ENCODE results near the gene LAMA2. TPM values are rescaled to one million over a fixed set of nuclear protein-coding genes. Genes with fewer than 3 reads are reported as not detected.

LAMA2 gene
- total RNA-seq, 2 donors from 2014 or later, result 0.93 to 2.0 TPM

DNA sequence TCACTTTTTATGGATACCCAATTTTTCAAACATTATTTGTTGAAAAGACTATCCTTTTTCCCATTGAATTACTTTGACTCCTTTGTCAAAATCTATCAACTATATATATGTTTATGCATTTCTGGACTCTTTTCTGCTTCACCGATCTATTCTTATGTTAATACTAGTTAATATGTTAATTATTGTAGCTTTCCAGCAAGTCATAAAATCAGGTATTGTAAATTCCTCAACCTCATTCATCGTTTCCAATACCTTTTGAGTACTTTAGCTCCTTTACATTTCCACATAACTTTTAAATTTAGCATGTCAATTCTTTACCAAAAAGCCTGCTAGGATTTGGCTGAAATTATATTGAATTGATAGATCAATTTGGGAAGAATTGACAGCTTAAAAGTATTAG is 419.7 kb downstream of the LAMA2 start:
- DNase-seq (ENCODE audit: low spot score in 2 of 2) (no peak), ATAC-seq (no peak)
- H3K9me3 Mint-ChIP-seq, result no peaks in the 10 kb centered on the region
- H3K36me3 Mint-ChIP-seq, result no peaks in the 10 kb centered on the region
- H3K27ac Mint-ChIP-seq, result no peak overlapping the region

DNA sequence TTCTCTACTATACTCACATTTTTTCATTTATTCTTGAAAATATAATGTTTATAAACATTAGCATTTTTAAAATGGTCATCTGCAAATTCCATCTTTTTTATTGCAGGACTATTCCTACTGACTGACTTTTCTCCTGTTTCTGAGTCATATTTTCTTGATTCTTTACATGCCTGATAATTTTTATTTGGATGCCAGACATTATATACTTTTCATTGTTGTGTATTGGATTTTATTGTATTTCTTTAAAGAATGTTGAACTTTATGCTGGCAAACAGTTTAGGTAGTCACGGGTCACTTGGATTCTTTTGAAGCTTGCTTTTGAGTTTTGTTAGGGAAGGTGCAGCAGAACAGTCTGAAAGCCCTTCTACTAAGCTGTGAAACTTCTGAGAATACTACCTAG is 423.9 kb downstream of the LAMA2 start:
- no peak for ATAC-seq
- no peak overlapping the region for H3K27ac Mint-ChIP-seq
- H3K36me3 Mint-ChIP-seq, result no peaks in the 10 kb centered on the region
- H3K9me3 Mint-ChIP-seq, result no peaks in the 10 kb centered on the region
- no peak for DNase-seq (ENCODE audit: low spot score in 2 of 2)

DNA sequence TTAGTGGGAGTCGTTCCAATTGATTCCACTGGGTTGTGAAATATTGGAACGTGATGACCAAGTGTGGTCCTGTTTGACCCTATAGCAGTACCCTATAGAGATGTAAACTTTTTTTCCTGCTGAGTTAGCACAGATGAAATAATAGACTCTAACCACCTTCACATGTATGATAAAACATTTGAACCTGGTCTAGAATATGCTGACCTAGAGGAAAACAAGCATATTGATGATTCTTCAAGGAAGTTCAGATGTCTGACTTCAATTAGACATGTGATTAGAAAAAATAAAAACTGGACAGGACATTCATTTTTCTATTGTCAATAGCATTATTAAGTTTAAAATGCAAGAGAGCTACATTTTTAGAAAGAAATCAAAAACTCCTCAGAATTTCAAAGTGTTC is 424.9 kb downstream of the LAMA2 start:
- DNase-seq (ENCODE audit: low spot score in 2 of 2), result no peak
- no peak for ATAC-seq
- H3K9me3 Mint-ChIP-seq, result no peaks in the 10 kb centered on the region
- H3K36me3 Mint-ChIP-seq, result no peaks in the 10 kb centered on the region
- H3K27ac Mint-ChIP-seq, result no peak overlapping the region

DNA sequence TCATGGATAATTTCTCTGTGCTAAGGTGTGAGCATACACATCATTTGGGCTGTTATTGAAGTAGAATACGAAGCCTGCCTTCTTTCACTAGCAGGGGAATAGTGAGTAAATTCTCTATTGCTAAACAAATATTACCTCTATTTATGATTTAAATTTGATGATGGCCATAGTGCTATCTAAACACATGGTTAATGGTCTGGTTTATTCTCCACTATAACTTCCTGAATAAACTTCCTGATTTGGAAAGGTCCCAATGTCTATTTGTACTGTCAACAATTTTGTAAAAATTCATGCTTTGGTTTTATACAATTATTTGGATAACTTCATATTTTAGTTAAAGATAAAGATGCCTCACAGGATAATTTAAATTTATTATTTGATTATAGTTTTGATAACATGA is 426.2 kb downstream of the LAMA2 start:
- ATAC-seq, result no peak
- no peak overlapping the region for H3K27ac Mint-ChIP-seq
- no peaks in the 10 kb centered on the region for H3K36me3 Mint-ChIP-seq
- DNase-seq (ENCODE audit: low spot score in 2 of 2), result no peak
- no peaks in the 10 kb centered on the region for H3K9me3 Mint-ChIP-seq

DNA sequence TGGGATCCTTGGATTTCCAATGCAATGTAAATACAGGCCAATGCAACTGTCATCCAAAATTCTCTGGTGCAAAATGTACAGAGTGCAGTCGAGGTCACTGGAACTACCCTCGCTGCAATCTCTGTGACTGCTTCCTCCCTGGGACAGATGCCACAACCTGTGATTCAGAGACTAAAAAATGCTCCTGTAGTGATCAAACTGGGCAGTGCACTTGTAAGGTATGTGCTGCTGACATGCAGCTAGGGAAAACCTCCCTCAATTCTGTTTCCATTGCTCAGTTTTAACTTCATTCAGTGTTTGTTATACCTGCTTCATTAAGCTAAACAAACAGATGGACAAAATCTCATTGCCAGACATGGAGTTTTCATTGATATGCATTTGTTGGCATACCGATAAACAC is 429.9 kb downstream of the LAMA2 start:
- Mint-ChIP-seq H3K27ac (no peak overlapping the region), H3K36me3 (no peaks in the 10 kb centered on the region)
- ATAC-seq, result no peak

DNA sequence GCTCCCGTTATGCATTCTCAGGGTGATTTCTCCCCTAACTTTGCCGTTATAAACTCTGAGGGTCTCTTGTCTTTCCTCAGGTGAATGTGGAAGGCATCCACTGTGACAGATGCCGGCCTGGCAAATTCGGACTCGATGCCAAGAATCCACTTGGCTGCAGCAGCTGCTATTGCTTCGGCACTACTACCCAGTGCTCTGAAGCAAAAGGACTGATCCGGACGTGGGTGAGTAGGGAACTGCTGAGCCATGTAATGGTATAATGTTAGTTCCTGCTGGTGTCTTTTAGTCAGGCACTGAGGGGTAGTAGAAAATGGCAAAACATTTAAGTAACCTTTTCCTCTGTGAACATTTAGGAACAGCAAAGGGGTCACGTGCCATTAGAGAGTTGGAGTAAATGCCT is 431.6 kb downstream of the LAMA2 start:
- no peak for DNase-seq (ENCODE audit: low spot score in 2 of 2)
- H3K36me3 Mint-ChIP-seq, result no peaks in the 10 kb centered on the region
- no peaks in the 10 kb centered on the region for H3K9me3 Mint-ChIP-seq
- no peak overlapping the region for H3K27ac Mint-ChIP-seq
- ATAC-seq, result no peak

More for the DNA sequence above, 429.9 kb downstream of the LAMA2 start:
- no peak for DNase-seq (ENCODE audit: low spot score in 2 of 2)
- H3K9me3 Mint-ChIP-seq, result no peaks in the 10 kb centered on the region

DNA sequence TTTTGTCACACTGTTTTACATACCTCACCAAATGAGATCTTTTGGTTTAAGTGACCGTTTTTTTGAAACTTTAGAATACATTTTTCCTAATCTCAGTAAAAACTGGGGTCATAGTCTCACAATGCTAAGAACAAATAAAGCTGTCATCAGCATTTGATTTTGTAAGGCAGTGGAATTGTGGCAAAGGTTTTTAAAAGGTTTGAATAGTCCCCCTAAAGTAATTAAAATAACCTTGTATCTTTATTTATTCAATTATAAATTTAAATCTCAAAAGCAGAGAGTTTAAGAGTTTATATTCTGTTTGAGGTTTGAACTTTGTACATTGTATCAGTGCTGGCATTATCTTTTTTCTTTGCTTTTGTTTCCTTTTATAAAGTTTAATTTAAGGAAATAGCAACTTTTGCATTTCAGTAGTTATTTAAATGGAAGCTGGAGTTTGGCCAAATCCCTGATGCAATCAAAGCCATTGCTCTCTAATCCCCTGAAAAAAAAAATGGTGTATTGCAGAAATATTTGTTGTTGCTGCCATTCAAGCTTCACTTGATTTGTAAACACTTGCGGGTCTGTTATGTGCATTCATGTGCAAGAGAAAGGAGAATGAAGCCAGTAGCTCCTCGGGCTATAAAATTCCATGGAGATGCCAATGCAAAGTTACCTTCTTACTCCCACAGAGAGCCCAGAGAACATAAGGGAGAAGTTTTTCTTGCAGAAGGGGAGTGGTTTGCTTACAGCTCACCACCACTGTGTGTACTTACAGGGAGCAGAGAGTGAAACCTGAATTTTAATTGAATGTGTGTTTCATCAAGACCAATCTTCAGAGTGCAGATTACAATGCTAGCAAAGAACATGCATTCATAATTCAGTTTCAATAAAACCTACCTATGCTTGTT is 435.2 kb downstream of the LAMA2 start:
- DNase-seq (ENCODE audit: low spot score in 2 of 2), result no peak
- Mint-ChIP-seq H3K36me3 (no peaks in the 10 kb centered on the region), H3K27ac (no peak overlapping the region), H3K9me3 (no peaks in the 10 kb centered on the region)
- ATAC-seq, result no peak

DNA sequence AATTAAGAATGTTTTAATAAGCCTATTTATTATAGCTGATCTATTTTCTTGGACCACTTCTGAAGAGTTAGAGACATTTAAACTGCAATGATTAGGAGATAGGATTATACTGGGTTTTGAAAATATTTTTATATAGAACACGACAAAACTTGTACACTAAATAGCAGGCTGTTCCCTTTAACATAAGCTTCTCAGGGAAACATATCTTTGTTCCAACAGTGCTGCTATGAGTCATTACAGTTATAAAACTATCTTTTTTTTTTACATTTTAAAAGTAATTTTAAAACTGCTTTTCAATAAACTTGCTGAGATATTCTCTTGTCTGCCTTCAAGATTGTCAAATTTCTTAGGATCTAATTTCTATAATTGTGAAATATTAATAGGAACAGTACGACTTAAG is 438.0 kb downstream of the LAMA2 start:
- no peaks in the 10 kb centered on the region for H3K36me3 Mint-ChIP-seq
- no peak overlapping the region for H3K27ac Mint-ChIP-seq
- ATAC-seq, result no peak

DNA sequence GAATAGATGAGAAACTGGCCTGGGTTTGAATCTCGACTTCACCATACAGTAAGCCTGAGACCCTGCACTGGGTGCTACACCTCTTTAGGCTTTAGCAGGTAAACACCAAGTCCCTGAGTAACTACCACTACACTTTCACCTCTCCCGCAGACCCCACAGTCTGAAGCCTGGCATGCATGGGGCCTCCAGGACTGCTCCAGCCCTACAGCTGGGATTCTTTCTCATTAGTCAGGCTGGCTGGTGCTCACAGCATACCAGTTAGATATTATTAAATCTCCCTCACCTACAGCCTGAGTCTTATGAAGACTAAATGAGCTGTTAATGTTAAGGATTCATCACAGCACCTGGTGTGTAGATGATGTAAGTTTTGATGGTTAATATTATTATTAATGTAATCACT is 438.4 kb downstream of the LAMA2 start:
- H3K36me3 Mint-ChIP-seq, result no peaks in the 10 kb centered on the region
- no peaks in the 10 kb centered on the region for H3K9me3 Mint-ChIP-seq
- H3K27ac Mint-ChIP-seq, result no peak overlapping the region
- DNase-seq (ENCODE audit: low spot score in 2 of 2), result no peak
- ATAC-seq, result no peak

More for the DNA sequence above, 438.0 kb downstream of the LAMA2 start:
- no peaks in the 10 kb centered on the region for H3K9me3 Mint-ChIP-seq
- no peak for DNase-seq (ENCODE audit: low spot score in 2 of 2)

DNA sequence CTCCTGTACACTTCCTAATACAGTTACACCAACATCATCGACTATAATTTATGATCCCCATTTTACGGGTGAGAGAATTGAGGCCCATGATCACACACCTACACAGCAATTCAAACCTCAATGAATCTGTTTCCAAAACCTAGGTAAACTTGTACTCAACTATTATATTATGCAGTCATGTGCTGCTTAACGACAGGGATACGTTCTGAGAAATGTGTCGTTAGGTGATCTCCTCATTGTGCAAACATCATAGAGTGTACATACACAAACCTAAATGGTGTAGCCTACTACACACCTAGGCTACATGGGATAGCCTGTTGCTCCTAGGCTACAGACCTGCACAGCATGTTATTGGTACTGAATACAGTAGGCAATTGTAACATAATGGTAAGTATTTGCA is 441.4 kb downstream of the LAMA2 start:
- Mint-ChIP-seq H3K36me3 (no peaks in the 10 kb centered on the region), H3K27ac (no peak overlapping the region), H3K9me3 (no peaks in the 10 kb centered on the region)
- DNase-seq (ENCODE audit: low spot score in 2 of 2), result no peak
- no peak for ATAC-seq

DNA sequence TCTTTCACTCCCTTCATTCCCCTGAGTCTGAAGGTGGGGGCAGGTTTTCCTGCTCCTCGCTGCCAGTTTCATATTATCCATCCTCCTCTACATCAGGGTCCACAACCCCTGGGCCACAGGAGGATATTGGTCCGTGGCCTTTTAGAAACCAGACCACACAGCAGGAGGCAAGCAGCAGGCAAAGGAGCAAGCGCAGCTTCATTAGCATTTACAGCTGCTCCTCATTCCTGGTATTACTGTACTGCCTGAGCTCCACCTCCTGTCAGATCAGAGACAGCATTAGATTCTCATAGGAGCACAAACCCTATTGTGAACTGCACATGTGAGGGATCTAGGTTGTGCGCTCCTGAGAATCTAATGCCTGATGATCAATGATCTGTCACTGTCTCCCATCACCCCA is 446.7 kb downstream of the LAMA2 start:
- Mint-ChIP-seq H3K9me3 (no peaks in the 10 kb centered on the region), H3K27ac (no peak overlapping the region), H3K36me3 (no peaks in the 10 kb centered on the region)
- no peak for ATAC-seq
- no peak for DNase-seq (ENCODE audit: low spot score in 2 of 2)

DNA sequence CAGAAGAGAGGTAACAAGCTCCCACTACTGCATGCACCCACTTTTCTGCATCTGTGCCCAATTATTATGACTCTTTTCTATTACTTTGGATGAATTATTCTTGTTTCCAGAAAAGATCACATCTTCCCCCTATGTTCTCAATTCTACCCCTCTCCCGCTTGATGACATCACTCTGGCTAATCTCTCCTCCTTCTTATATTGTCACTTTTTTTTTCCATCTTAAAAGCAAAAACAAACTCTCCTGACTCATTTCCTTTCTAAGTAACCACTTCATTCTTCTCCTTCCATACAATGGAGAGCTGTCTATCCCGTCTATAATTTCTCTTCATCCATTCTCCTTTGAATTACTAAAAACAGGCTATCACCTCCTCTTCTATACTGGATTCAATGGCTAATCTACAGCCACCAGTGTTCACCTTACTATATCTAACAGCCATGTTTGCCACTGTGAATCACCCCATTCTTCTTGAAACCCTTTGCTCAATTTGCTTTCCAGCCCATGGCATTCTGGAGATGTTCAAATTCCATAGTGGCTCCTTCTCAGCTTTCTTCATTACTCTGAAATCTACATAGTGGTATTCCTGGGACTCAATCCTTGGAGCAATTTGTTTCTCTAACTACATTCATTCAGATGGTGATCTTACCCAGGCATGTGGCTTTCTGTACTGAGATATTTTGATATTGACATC is 448.7 kb downstream of the LAMA2 start:
- no peak overlapping the region for H3K27ac Mint-ChIP-seq
- H3K36me3 Mint-ChIP-seq, result no peaks in the 10 kb centered on the region
- ATAC-seq, result no peak
- H3K9me3 Mint-ChIP-seq, result no peaks in the 10 kb centered on the region
- DNase-seq (ENCODE audit: low spot score in 2 of 2), result no peak

DNA sequence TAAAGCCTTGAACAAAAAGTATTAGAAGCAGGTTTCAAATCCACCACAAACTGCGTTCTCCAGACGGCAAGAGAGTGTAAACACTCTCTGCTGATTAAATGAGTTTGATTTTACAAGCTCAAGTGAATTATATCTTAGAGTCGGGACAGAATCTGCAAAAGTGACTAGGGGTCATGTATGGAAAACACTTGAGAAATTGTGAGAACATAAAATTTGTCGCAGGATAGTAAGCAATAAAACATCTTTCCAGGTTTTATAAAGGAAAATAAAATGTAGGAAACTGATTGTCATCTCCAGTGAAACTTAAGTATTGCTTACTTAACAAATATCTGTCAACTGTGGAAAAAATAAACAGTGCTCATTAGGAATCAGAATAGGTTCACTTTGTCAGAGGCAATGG is 452.9 kb downstream of the LAMA2 start:
- Mint-ChIP-seq H3K27ac (no peak overlapping the region), H3K9me3 (peaks cover 0 to 5% of the 10 kb centered on the region in 2 donors), H3K36me3 (no peaks in the 10 kb centered on the region)
- ATAC-seq (no peak), DNase-seq (ENCODE audit: low spot score in 2 of 2) (no peak)

DNA sequence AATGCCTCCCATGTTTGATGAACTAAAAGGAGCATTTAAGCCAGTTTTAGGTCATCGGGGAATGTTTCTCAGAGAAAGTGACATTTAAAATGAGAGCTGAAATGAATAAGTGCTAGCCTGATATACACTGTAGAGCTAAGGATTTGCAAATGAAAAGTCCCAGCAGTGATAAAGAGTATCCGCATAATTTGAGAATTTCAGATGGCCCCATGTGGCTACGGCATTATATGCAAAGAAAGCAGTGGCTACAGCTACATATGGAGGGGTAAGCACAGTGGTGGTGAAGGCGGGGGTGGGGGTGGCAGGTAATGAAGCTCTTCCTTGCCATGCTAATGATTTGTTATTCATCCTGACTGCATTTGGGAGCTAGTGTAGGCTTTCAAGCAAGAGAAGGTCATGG is 455.7 kb downstream of the LAMA2 start:
- peak in 1 of 2 donors; percentile 26 for ATAC-seq
- DNase-seq (ENCODE audit: low spot score in 2 of 2), result no peak
- Mint-ChIP-seq H3K9me3 (peaks cover 0 to 5% of the 10 kb centered on the region in 2 donors), H3K36me3 (no peaks in the 10 kb centered on the region), H3K27ac (no peak overlapping the region)

DNA sequence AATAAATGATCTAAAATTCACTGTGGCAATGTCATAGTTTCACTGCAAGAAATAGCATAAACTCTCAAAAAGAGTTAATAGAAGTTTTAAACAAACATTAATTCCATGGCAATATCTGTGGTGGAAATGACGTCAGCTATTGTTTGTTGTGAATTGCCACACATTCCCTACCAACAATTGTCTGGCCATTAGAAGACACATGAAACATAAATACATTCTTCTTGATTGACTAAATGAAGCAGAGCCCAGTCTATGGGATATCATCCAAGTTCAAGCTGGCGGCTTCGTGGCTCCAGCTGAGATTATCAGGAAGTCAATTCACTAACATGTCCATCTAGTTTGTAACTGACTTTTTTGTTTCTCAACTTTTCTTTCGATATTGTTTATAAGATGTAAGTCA is 458.0 kb downstream of the LAMA2 start:
- no peak for ATAC-seq
- DNase-seq (ENCODE audit: low spot score in 2 of 2), result no peak
- Mint-ChIP-seq H3K9me3 (peaks cover 0 to 5% of the 10 kb centered on the region in 2 donors), H3K36me3 (no peaks in the 10 kb centered on the region), H3K27ac (no peak overlapping the region)

DNA sequence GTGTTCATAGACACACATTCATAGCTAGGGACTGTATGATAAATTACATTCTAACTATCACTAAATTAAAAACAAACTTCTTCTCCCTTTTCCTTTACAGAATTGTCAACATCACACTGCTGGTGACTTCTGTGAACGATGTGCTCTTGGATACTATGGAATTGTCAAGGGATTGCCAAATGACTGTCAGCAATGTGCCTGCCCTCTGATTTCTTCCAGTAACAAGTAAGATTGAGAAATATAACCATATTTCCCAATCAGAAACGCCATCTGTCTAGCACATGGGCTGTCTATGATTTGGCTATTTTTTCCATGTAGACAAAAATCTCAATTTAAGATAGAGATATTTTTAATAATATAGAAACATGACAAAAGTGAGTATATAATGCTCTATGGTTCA is 459.3 kb downstream of the LAMA2 start:
- no peaks in the 10 kb centered on the region for H3K36me3 Mint-ChIP-seq
- no peak for DNase-seq (ENCODE audit: low spot score in 2 of 2)
- H3K27ac Mint-ChIP-seq, result no peak overlapping the region
- no peak for ATAC-seq
- H3K9me3 Mint-ChIP-seq, result peaks cover 0 to 5% of the 10 kb centered on the region in 2 donors

DNA sequence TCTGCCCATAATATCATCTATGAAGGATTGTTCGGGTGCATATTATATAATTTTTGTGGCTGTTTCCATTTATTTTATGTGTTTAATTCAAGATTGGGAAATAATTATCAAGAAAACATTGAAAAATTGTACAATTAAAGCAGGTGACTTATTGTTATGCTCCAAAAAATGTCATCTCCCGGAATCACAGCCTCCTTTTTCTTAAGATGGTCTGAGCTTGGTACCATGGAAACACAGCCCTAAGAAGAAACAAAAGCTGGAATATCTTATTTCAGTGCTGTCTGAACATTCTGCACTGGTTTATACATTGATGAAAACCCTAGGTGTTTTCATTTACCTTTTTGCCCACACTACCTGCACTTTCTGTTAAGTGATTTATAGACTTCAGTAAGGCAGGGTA is 459.9 kb downstream of the LAMA2 start:
- H3K36me3 Mint-ChIP-seq, result no peaks in the 10 kb centered on the region
- ATAC-seq (no peak), DNase-seq (ENCODE audit: low spot score in 2 of 2) (no peak)
- peaks cover 0 to 5% of the 10 kb centered on the region in 2 donors for H3K9me3 Mint-ChIP-seq
- H3K27ac Mint-ChIP-seq, result no peak overlapping the region

DNA sequence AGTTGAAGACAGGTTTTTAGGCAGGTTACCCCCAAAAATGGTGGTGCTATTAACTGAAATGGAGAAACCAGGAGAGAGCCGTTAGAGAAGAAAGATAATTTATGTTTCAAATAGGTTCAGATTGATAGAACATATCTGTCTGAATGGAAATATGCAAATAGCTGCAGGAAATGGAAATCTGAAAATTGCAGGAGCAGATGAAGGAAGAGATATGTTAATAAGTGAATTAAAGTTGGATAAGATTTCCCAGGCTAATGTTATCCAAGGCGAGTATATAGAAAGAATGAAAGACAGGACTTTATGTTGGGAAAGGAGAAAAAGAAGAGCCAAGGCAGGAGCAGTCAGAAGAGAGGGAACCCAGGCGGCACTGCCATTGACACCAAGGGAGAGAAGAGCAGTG is 461.4 kb downstream of the LAMA2 start:
- no peaks in the 10 kb centered on the region for H3K36me3 Mint-ChIP-seq
- ATAC-seq, result no peak
- H3K27ac Mint-ChIP-seq, result no peak overlapping the region
- peaks cover 0 to 2% of the 10 kb centered on the region in 2 donors for H3K9me3 Mint-ChIP-seq
- DNase-seq (ENCODE audit: low spot score in 2 of 2), result no peak
